CD1c-positive myeloid dendritic cell (primary cell): ENCODE results near the gene ARHGAP25.
A peak's percentile ranks its signal among the peaks of the same experiment; 100 is the strongest.

Source experiments
- DNase-seq: peaks from one replicate; pipeline ENCODE4 v3.0.0-alpha.2; 2016; ENCODE audit errors: extremely low spot score

ARHGAP25 gene

GRCh38 chr2:68717305-68717661 lies 17.3 kb upstream of the ARHGAP25 start:
- no peak for DNase-seq

DNA sequence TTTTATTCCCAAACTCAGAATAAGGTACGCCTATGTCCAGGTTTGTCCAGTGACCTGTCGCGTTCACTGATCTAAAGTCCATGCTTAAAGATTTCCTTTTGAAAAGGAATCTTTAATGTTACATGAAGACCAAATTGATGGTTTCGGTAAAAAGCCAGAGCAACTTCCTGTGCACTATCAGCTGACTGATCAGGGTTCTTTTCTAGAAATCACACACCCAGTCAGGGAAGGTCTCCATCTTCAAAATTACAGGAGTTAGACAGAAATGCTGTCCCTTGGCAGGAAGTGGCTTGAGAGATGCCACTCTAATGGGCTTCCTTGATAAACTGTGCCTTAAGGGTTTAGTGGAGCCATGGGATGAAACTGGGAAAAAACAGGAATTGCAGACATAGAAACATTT lies 14.7 kb upstream of the ARHGAP25 start:
- DNase-seq: no peak

DNA sequence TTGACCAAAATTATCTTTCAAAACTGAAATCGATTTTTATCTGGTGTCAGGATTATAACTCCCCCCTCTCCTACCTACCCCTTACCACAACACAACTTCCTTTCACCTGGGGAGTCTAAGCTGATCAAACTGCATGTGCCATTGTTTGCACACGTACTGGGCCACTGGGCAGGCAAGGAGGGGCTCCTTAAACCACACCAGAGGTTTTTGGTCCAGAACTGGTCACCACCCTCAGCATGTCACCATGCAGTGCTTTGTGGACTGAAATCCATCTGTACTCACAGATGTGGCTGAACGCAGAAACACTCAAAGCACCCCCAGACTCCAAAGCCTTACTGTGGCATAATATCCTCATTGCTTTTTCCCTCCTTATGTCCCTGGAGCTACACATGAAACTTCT lies 13.9 kb upstream of the ARHGAP25 start:
- no peak for DNase-seq

DNA sequence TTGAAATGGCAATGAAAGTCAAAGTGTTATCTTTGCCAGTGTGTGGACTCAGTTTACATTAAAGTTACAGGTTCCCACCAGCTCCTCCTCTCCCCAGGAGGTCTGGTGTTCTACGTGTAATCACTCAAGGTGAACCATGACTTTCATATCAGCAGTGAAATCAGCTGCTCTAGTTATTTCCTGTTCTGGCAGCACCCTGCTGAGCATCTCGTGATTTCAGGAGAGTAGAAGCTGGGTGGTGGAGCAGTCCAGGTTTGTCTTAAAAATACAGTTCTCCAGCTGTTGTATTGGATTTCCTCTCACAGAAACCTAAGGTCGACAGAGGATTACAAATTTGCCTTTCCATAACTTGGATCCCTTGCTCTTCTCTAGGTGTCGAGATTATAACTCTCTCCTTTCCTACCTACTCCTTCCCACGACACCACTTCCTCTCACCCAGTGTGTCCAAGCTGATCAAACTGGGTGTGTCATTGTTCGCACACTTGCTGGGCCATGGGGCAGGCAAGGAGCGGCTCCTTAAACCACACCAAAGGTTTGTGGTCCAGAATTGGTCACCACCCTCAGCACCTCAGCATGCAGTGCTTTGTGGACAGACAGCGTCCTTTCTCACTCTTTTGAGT lies 13.0 kb upstream of the ARHGAP25 start:
- DNase-seq: no peak

DNA sequence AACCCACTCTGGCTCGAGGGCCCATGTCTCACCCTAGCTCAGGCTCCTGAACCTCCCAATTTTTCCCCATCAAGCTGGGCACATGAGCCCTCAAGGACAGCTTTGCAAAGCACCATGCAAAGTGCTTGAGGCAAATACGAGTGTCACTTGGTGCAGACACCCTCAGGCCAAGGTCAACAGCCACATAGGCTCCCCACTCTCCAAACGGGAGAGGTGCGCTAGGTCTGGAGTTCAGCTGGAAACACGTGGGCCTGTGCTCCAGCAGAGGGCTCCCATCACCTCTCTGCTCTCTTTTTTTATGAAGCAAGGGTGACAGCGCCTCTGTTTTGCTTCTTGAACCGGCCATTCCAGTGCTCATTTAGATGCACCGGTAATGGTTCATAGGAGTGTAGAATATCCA lies 11.9 kb upstream of the ARHGAP25 start:
- no peak for DNase-seq

DNA sequence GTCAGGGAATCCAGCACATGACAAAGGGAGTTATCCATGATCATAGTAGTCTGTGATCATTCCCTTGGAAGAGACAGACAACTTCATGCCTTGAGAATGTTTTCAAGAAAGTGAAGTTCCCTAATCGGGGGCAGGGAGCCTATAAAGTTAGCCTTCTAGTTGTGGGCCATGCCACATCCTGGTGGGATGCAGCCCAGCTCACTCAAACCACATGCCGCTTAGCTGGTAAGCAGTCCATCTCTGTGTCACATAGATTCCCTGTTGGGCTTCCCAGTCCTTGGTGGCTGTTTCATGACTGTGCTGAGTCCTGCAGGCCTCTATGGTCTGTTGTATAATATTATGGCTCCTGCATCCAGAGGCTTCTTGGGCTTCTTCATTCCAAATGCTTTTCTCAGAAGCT lies 11.4 kb upstream of the ARHGAP25 start:
- no peak for DNase-seq

- no peak for DNase-seq
These were observed 8.5 kb upstream of the ARHGAP25 start for GRCh38 chr2:68726100-68726499.

DNA sequence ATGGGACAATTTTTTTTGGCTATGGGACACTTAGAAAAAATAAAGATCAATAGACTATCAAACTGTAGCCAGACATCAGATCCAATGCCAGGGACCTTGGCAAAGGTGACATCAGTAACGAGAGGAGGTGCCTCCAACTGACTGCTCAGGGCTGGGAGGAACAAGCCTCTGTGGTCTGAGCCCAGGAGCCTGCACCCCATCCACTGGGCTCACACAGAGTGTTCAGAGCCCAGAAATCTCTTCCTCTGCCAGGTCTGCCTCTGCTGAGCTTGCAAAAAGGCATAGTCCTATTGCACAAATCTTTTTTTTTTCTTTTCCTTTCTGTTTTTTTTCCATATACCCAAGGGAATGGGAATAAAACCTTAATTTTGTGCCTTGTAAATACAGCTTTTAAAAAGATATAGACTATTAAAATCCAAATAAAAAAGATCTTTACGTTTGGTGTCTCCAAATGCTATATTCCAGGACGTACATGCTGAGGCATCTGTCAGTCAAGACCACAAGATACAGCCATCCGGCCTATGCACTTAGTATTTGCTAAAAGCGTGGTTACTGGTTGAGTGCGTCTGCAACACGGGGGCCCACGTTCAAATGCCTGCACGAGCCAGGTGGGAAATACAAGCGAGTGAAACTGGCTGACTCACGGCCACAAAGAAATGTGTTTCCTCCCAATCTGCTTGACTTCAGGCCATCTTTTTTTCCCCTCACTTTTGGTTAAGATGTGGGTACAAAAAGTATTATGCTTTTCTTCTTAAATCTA lies 7.8 kb upstream of the ARHGAP25 start:
- peak; percentile 51 for DNase-seq

GRCh38 chr2:68727683-68728375 lies 6.8 kb upstream of the ARHGAP25 start:
- DNase-seq: no peak

DNA sequence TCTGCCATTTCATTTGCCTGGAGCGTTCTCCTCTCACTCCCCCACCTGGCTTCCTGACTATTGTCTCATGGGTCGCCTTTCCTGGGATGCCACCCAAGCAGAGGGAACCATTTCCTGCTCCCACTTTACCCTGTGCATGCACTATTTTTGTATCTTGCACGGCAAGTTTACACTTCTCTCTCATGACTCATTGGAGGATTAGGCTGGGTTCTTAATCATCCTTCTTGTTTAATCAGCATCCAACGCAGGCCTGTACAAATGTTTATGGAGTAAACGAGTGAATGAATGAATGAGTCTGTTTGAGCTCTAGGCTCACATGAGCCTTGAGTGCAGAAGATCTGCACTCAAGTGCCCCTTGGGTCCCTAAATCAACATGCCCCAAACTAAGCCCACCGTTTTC lies 3.8 kb upstream of the ARHGAP25 start:
- DNase-seq: peak; percentile 51

- DNase-seq: peak; percentile 80
These were observed 2.3 kb upstream of the ARHGAP25 start for GRCh38 chr2:68732036-68732932.

- DNase-seq: no peak
These were observed 1.2 kb upstream of the ARHGAP25 start for GRCh38 chr2:68733365-68733764.

DNA sequence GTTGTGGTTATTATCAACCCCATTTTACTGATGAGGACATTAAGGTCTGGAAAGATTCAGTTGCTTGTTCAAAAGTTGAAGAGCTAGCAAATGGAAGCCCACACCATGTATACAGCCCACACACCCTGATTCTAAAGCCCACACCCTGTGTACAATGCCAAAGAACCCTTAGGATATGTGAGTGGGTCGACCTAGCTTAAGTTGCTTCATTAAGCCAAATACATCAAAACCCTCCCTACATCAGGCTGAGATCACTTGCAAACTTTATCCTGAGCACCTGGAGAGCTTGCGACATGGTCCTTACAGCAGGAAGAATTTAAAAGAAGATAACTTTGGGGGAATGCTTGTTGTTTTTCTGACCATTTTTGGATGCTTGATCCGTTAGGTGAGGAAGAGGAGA lies 435 bp upstream of the ARHGAP25 start:
- DNase-seq: no peak

DNA sequence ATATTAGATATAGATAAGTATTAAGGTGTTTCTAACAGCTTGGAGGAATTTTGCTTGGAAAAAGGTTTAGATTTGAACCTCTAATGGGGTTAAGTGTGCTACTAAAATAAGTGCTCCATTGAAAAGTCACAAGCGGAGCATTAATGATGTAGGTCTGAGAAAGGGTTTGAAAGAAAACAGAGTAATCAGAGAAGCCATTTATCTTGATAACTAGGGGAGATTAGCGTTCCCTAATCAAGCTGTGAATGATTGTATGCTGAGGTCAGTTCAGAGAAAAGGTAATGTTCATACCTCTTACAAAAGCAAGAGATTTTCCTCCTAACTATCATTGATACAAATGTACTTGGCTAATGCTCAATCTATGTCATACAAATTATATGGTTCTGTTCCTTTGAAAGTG lies 1.5 kb downstream of the ARHGAP25 start:
- no peak for DNase-seq

DNA sequence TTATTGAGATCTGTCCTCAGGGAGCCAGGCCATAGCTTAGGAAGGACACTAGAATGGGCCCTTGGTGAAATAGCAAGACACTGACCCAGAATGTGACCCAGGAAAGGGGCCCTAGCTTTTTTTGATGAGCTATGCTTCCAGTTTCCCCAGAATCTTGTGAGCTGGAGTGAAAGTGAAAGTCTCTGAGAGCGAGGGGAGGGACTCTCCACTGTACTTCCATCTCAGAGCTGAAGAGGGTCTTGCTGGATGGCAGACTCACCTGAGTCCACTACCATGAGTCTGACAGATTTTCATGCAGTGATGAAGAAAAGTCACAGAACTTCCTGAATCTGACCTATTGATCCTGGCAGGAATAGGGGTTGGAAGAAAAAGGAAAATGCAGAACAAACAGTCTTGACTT lies 3.1 kb downstream of the ARHGAP25 start:
- peak; percentile 70 for DNase-seq

DNA sequence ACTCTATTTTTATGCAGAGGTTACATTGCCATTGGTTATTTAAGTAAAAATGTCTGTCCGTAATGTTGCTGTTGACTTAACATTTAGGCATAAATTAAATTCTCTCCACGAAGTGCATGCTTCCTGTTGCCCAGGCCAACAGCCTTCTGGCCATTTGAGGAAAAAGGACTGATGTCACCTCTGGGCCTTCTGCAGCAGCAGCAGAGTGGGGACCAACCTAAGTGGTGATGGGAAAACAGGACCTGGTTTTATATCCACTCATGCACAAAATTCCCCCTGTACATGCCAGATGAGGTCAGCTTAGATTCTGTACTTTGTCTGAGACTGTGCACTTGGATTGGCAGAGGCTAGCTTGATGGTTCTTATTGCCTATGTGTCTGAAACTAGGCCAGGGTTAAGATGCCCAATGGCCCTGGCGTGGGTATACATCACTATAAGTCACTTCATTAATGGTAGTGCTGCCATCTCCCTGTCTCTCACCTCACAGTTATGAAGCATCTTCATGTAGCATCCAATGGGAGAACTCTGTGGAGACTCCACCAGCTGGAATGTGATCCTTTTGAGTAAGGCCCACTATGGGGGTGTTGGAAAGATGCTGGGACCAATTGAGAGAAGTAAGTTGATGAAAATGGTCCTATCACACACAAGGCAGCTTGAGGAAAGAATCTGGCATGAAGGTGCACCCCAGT lies 4.4 kb downstream of the ARHGAP25 start:
- DNase-seq: no peak

- no peak for DNase-seq
These were observed 5.2 kb downstream of the ARHGAP25 start for GRCh38 chr2:68739595-68740399.

DNA sequence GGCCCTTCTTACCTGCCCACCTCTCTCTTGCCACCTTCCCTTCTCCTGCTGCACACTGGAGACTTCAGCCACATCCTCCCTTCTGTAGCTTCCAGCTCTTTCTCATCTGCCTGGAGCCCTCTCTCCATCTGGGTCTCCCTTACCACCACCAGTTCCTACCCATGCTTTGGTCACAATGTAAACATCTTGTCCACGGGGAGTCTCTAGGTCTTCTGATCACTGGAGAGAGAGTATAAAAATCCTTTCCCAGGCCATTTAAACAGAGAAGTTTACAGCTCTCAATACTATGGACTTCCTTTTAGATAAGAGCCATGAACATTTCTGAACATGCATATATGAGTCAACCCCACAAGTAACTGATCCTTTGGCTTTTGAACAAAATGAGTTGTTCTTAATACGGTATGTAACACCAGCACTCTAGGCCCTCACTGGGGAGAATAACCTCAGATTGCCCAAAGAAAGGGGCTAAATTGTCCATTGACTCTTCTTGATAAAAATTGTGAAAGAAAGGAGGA lies 5.8 kb downstream of the ARHGAP25 start:
- peak; percentile 49 for DNase-seq

DNA sequence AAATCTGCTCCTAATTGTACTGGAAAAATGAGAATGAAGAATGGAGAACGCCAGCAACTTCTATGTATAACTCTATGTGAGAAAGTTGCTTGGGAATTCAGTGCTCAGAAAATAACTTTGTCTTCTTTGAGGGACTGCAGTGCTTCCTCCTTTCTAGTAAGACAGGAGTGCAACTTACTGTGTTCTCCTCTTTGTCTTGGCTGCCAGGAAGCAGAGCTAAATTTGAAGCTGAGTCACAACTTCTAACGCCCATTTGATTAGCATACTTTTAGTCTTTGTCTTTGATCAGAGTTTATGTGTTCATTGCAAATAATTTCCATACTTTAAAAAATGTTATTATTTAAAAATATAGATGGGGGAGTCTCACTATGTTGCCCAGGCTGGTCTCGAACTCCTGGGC lies 6.6 kb downstream of the ARHGAP25 start:
- peak; percentile 71 for DNase-seq

DNA sequence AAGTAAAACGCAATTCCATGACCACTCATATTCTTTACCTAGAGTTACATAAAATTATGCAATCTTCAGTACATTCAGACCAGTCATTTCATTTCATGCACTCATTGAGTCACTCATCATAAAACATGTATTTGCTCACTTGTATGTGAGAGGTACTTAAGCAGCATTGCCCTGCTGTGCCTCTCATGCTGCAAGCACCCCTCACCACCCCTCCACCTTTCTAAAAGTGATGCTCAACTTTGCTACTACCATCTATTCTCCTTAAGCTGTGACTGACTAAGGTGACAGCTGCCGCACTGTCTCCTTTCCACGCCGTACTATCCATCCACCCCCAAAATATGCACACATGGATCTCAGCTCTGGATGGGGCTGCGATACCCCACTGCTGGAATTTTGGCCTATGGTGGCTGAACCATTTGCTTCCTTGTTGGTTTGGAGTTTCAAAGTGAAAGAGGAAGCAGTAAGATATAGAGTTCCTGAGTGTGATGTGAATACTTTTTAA lies 7.2 kb downstream of the ARHGAP25 start:
- DNase-seq: peak; percentile 52
